ENCODE results near the gene UBE2R2. TPM values are rescaled to one million over a fixed set of nuclear protein-coding genes. Genes with fewer than 3 reads are reported as not detected.
"Not testable (repeated sequence)": the region's sequence is repeated elsewhere in the genome, so short reads cannot be mapped to it uniquely, and the experiment has no call there.

UBE2R2 gene
- total and polyA plus RNA-seq, 9 donors: 19.6 to 76.0 (median 43.3) TPM

DNA sequence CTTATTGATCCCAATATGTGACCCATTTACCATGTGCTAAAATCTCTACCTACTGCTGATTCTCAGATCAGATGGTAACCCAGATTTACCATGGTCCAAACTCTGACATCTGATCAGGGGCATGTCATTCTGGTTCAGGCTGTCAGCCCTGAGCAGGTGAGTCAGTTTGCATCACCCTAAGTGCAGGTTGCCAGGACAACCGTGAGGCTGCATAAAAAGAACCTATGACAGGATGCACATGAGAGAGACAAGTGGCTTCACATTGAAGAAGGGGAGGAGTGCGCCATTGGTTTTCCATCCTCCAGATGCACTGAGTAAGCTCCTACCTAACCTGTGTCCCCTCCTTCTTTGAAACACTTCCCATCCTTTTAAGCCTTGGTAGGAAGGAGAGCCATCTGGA, 22.4 kb upstream of the UBE2R2 start:
- Histone ChIP-seq H3K9me3 (no peaks in the 10 kb centered on the region), H3K4me3 (no peak overlapping the region), H3K36me3 (no peaks in the 10 kb centered on the region), H3K27ac (no peak overlapping the region), H3K4me1 (ENCODE audit: insufficient read depth) (no peaks in the 10 kb centered on the region), H3K27me3 (no peaks in the 10 kb centered on the region)
- TF ChIP-seq EP300 (IDR thresholded peaks at IDR 0.05) (no peak), POLR2A (IDR thresholded peaks at IDR 0.05) (no peak)
- TF ChIP-seq, protein P1, sequence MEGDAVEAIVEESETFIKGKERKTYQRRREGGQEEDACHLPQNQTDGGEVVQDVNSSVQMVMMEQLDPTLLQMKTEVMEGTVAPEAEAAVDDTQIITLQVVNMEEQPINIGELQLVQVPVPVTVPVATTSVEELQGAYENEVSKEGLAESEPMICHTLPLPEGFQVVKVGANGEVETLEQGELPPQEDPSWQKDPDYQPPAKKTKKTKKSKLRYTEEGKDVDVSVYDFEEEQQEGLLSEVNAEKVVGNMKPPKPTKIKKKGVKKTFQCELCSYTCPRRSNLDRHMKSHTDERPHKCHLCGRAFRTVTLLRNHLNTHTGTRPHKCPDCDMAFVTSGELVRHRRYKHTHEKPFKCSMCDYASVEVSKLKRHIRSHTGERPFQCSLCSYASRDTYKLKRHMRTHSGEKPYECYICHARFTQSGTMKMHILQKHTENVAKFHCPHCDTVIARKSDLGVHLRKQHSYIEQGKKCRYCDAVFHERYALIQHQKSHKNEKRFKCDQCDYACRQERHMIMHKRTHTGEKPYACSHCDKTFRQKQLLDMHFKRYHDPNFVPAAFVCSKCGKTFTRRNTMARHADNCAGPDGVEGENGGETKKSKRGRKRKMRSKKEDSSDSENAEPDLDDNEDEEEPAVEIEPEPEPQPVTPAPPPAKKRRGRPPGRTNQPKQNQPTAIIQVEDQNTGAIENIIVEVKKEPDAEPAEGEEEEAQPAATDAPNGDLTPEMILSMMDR (IDR thresholded peaks at IDR 0.05): no peak
- WGBS, 3 donors: 84 to 94% (median 86%) methylated on average over 2 of the region's 2 CpGs
- intact Hi-C loops (cut with DNase I): no loop called here
- no peak for DNase-seq

DNA sequence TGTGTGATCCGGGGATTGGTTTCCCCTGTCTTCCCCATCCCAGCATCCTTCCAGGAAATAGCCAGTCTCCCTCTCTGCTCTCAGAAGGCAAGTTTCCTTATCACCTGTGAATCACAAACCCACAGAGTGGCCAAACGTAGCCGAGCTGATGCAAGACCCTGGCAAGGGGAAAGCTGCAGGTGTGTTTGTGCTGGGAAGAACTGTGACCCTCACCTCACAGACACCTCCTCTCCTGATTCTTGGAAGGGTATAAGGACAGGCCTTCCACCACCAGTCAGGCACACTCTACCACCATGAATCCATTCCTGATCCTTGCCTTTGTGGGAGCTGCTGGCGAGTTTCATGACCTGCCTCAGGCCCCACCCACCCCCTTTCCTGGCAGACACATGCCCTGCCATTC, 21.7 kb upstream of the UBE2R2 start, which contains the start of gene PRSS3:
Gene PRSS3 (plus strand): TSS at position 281 of the 400 bp plus-strand sequence. CDS start 13 bp downstream, at position 294.
- DNase-seq: no peak
- intact Hi-C loops (cut with DNase I): no loop called here
- no peak for TF ChIP-seq POLR2A (IDR thresholded peaks at IDR 0.05)
- TF ChIP-seq, protein P1 (IDR thresholded peaks at IDR 0.05): no peak
- no peak for TF ChIP-seq EP300 (IDR thresholded peaks at IDR 0.05)
- no peak within 1 kb of the TSS for H3K27ac ChIP-seq
- H3K36me3 ChIP-seq: no peaks in the 10 kb centered on the region
- no peaks in the 10 kb centered on the region for H3K27me3 ChIP-seq
- 65 to 73% (median 69%) methylated on average over 4 of the region's 4 CpGs for WGBS, 3 donors
- no peak within 1 kb of the TSS for H3K4me3 ChIP-seq
- no peaks in the 10 kb centered on the region for H3K9me3 ChIP-seq
- H3K4me1 ChIP-seq (ENCODE audit: insufficient read depth): no peaks in the 10 kb centered on the region

DNA sequence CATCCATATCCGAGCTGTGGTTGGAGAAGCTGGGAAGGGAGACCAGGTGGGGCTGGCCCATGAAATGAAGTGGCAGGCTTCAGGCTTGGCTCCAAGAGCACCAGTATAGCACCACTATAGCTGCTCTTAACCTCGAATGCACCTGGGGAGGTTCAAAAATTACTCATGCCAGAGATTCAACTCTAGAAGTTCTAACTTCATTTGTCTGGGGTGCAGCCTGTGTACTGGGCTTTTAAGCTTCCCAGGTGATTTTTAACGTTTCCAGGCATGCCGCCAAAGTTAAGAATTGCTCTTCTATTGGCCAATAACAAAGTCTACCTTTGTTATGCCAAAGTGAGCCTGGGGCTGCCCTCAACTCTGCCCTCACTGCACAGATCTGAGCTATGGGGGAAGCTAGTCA, 21.1 kb upstream of the UBE2R2 start:
- intact Hi-C loops (cut with DNase I): no loop called here

DNA sequence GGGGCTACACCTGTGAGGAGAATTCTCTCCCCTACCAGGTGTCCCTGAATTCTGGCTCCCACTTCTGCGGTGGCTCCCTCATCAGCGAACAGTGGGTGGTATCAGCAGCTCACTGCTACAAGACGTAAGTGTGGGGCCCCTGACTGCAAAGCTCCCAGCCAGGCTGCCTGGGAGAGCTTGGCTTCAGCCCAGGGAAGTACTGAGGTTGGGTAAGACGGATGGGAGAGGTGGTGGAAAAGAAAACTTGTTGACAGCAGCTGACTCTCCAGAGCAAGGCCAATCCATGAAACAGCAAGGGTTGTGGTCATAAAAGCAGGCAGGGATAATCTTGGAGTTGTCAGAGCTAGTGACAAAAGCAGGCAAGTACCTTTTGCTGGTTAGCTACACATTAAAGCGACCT, 20.3 kb upstream of the UBE2R2 start:
- H3K27me3 ChIP-seq; DNase-seq; H3K4me3 ChIP-seq; H3K4me1 ChIP-seq (ENCODE audit: insufficient read depth); H3K9me3 ChIP-seq; intact Hi-C loops (cut with DNase I); H3K27ac ChIP-seq; H3K36me3 ChIP-seq: not testable (repeated sequence)
- 69 to 85% (median 73%) methylated on average over 5 of the region's 5 CpGs for WGBS, 3 donors

More for the DNA sequence above, 21.1 kb upstream of the UBE2R2 start:
- TF ChIP-seq EP300 (IDR thresholded peaks at IDR 0.05) (no peak), POLR2A (IDR thresholded peaks at IDR 0.05) (no peak)
- TF ChIP-seq, protein P1 (IDR thresholded peaks at IDR 0.05): no peak
- no peak for DNase-seq
- no peak overlapping the region for H3K4me3 ChIP-seq
- H3K4me1 ChIP-seq (ENCODE audit: insufficient read depth): no peaks in the 10 kb centered on the region
- no peaks in the 10 kb centered on the region for H3K9me3 ChIP-seq
- no peak overlapping the region for H3K27ac ChIP-seq
- H3K27me3 ChIP-seq: no peaks in the 10 kb centered on the region
- H3K36me3 ChIP-seq: no peaks in the 10 kb centered on the region
- WGBS, 3 donors: 69 to 75% (median 69%) methylated on average over 4 of the region's 4 CpGs

DNA sequence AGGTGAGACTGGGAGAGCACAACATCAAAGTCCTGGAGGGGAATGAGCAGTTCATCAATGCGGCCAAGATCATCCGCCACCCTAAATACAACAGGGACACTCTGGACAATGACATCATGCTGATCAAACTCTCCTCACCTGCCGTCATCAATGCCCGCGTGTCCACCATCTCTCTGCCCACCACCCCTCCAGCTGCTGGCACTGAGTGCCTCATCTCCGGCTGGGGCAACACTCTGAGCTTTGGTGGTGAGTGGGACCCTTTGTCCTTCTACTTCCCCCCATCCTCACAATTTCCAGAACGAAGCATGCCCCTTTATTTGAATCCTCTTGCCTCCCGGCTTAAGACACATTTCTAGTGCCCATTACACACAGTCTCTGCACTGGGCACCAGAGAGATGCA, 19.1 kb upstream of the UBE2R2 start:
- Histone ChIP-seq H3K27ac (no peak overlapping the region), H3K27me3 (no peaks in the 10 kb centered on the region), H3K4me1 (ENCODE audit: insufficient read depth) (no peaks in the 10 kb centered on the region), H3K9me3 (no peaks in the 10 kb centered on the region), H3K36me3 (no peaks in the 10 kb centered on the region), H3K4me3 (no peak overlapping the region)
- TF ChIP-seq, protein P1 (IDR thresholded peaks at IDR 0.05): no peak
- TF ChIP-seq POLR2A (IDR thresholded peaks at IDR 0.05) (no peak), EP300 (IDR thresholded peaks at IDR 0.05) (no peak)
- DNase-seq: no peak
- intact Hi-C loops (cut with DNase I): no loop called here
- 75 to 90% (median 89%) methylated on average over 8 of the region's 8 CpGs for WGBS, 3 donors
